GM18519 (cell line): ENCODE data around the gene SRPK1.

Source experiments
- ATAC-seq: cut with Tn5 transposase; IDR thresholded peaks from one replicate; pipeline ENCODE4 v1.9.1; 2021; ENCODE audit warnings: mild to moderate bottlenecking, moderate library complexity; ENCODE audit not compliant: unreplicated experiment, low FRiP score

SRPK1 gene

DNA sequence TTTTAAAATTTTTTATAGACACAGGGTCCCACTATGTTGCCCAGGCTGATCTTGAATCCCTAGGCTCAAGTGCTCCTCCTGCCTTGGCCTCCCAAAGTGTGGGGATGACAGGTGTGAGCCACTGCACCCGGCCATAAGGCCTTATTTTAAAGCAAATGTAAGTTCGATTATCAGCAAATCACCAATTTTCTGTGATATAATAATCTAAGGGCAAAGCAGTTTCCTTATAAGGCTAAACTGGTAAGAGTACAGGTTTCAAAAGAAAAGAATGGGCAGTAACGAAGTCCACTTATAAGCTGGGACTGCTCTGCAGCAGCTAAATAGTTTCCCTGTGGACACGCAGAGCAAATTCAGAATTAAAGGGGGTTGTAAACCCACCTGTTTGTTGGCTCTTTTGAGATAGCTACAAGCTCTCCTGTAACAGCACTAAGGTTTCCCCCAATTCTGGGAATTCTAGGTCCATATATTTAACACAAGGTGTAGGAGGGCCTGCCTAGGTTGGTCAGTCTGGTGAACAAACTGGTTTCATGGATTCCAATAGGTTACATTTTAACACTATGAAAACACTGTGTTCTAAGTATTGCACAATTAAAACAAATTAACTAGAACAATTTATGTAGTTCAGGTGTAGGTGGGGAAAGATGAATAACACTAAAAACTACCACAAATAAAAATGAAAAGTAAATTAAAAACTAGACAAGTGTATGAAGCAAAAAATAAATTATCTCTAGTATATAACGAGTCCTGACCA is 89.5 kb downstream of the SRPK1 start:
- no peak for ATAC-seq

DNA sequence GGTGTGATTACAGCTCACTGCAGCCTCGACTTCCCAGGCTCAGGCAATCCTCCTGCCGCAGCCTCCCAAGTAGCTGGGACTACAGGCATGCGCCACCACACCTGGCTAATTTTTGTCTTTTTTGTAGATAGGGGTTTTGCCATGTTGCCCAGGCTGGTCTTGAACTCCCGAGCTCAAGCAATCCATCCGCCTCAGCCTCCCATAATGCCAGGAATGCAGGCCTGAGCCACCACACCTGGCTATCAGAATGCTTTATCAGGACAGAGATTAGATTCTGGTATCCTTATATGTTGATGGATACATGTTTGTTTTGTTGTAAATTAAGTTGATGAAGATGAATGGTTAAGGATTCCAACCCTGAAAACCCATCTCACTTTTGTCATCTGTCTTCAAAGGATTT is 91.6 kb downstream of the SRPK1 start:
- ATAC-seq = no peak

DNA sequence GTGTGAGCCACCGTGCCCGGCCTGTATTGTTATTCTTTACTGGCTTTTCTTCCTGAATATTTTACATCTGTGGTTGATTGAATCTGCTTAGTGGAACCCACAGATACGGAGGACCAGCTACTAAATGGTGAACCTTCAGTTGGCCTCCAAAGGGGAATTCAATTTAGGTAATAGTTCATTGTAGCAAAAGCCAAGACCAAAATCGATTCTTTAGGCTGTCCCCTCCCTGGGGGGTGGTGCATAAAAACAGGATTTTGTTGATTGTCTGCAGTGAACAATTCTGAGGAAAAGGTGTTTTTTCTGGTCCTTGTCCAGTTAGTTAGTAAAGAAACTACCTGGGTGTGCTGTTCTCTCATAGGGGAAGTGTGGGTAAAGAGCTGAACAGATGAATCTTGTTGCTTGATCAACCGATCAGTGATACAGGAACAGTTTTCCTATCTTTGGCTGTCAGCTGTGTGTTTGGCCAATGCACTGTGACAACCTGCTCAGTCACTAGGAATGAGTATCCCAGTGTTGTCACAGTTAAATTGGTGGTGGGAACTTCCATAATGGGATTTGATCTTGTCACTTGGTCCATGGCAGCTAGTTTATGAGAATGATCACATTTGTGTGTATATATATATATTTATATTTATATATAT is 96.2 kb downstream of the SRPK1 start:
- ATAC-seq = no peak

DNA sequence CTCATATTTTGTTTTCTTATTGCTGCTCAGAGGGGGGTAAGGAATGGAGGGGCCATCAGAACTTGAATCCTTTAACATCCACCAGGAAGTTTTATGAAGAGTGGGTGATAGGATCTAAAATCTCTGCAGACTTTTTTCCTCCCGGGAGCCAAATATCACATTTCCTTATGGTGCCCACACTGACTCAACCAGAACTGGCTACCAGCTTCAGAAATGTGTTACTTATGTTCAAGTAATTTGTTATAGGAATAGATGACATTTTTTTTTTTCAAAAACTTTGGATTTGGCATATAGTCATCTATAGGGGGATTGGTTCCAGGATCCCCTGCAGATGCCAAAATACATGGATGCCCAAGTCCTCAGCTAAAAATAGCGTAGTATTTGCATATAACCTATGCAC is 97.3 kb downstream of the SRPK1 start:
- no peak for ATAC-seq

DNA sequence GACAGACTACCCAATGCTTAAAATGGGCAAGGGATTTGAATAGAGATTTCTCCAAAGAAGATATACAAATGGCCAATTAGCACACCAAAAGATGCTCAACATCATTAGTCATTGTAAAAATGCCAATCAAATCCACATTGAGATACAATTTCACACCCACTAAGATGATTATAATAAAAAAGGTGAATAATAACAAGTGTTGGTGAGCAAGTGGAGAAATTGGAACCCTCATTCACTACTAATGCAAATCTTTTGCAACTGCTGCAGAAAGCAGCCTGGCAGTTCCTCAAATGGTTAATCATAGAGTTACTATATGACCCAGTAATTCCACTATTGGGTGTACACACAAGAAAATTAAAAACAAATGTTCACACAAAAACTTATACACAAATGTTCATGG is 103.4 kb downstream of the SRPK1 start:
- ATAC-seq = no peak

DNA sequence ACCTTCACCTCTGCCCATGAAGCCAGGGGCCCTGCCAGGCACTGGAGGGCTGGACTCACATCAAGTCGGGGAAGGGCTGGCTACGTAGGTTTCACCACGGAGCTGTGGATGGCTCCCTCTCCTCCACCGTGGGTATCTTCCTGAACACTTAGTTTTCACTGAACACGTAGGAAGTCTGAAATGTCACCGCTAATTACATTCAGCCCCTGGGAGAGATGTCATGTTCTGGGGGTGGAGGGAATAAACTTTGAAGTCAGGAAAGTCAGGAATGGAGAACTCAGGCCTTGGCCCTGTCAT is 109.3 kb downstream of the SRPK1 start:
- ATAC-seq = no peak

DNA sequence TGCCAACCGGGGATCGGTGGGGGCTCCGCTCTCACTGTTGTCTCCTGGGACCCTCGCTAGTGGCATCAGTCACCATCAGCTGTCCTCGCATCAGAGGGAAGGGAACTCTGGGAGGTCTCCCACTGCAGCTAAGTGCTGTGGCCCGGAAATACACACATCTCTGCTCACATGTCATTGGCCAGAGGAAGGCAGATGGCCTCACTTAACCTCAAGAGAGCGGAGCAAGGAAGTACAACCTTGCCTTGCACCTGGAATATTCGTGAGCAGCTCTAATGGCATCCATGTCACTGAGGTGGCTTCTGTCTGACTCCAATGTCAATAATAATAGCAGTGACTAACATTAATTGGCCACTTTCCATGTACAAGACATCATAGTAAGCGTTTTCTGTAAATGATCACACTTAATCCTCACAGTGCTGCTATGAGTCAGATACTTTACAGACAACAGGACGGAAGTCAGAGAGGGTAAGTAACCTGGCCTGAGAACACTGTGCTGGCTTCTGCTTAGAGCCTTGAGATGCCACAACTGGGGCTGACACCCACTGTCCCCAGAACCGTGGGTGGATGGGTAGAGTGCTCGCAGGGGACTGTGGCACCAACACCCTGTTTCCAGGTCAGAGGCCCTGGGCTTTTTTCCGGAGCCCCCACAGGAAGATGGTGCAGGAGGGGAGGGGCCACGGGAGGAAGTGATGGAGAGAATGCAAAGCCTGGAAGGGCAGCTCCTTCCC is 109.8 kb downstream of the SRPK1 start:
- no peak for ATAC-seq

DNA sequence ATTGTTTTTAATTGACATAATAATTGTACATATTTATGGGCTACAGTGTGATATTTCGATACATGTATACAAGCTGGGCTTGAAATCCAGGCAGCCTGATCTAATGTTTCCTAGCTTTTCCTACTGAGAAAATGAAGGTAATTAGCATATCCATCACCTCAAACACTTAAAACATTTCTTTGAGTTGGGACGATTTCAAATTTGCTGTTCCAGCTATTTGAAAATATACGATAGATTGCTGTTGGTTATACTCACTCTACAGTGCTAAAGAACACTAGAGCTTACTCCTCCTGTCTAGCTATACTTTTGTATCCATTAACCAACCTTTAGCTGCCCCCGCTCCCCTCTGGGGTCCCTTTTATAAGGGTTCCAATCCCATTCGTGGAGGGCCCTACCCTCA is 111.1 kb downstream of the SRPK1 start:
- ATAC-seq = no peak

DNA sequence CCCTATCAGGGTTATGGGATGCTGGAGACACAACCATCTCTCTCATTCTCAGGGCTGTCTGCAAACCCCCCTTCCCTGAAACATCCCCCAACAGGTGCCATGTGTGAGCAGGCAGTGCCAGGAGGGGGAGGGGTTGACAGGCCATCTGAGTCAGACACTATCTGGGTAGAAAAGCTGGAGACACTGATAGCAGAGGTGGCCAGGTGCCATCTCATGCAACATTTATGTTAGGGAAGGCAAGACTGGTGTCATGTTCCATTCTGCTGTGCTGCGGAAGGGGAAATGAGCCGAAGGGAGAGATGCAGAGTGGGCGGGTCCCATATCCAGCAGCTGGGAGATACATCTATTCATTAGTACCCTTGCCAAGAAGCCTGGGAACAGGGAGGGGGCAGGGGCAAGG is 112.2 kb downstream of the SRPK1 start:
- no peak for ATAC-seq

DNA sequence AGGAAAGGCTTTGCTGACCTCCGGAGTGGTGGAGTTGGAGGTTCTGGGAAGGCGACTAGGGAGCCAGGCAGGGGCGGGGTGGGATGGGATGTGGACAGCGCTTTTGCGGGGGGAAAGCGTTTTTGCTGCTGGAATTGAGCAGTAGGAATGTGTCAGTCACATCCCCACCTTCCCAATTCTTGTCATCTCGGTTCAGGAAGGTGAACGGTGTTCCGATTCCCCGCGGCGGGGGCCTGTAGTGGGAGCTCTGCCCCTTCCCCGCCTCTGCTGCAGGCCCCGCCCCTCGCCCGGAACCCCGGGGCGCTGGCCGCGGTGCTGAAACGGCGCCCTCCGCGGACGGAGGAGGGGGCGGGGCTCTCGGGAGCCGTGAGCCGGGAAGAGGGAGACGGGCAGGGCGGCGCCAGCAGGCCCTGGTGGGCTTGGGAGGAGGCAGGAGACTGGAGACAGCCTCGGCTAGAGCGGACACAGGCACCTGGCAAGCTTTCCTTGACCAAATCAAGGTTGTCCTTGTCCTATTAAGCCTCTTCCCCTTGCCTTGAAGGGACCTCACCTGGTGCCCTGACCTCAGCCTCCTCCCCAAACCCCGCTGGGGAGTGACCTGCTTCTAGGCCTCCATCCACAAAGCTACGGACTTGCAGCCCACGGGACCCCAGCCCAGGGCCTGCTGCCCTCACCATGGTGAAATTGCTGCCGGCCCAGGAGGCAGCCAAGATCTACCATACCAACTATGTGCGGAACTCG is 115.7 kb downstream of the SRPK1 start, which contains the start of gene LHFPL5:
LHFPL5 (plus strand) TSS at position 357 of the 741 bp plus-strand sequence; CDS start at position 676, 319 bp downstream.
- ATAC-seq = no peak

DNA sequence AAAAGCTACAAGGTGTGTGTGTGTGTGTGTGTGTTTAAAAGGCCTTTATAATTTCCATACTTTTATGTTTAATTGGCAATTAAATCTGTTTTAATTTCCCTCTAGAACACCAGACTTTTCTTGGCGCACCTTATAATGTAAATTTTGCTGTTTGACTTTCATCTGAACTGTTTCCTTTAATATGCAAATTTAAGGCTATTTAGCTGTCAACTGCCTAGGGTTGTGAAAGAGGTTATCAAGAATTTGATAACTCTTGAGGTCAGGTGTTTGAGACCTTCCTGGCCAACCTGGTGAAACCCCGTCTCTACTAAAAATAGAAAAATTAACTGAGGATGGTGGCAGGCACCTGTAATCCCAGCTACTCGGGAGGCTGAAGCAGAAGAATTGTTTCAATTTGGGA is 119.8 kb downstream of the SRPK1 start:
- ATAC-seq = no peak

DNA sequence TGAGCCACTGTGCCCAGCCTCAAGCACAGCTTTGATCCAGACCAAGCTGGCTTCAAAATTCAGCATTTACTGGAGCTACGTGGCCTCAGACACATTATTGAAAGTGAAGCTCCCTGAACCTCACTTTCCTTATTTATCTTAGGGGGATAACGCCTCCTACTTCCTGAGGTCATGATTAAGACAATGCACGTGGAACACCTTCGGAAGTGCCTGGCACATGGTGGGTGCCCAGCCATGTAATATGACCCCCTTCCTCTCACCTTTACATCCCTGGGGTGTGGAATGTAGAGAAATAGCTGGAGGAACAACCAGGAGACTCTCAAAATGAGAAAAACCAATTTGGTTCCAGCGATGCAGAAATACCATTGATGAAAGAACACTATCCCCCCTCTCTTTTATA is 122.2 kb downstream of the SRPK1 start:
- ATAC-seq = no peak

DNA sequence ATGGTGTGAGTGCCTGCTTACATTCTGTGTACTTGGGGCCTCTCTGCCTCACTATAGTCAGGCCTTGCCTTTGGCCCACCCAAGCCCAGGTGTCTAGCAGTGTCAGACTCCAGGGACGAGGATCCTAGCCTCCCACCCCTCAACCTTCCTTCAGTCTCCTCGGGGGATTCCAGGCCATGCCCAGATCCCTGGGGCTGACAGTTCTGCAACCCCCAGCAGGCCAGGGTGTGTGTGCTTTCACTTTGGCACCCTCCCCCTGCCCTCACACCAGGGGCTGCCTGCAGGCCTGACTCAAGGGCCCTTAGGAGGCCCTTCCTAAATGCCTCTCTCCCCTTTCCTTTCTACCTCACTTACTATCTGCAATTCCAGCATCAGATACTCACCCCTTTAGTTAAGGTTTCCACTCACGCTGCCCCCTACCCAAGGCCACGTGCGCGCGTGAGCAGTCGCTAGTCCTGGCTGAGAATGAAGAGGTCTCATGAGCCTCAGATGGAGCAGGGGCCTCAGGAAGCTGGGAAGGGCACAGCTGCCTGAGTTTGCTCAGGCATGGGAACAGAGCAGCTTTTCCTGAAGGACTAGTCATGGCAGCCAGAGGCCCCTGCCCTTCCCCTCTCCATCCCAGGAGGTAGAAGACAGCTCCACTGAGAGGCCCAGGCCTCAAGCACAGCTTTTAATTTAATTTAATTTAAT is 122.9 kb downstream of the SRPK1 start:
- ATAC-seq = no peak

DNA sequence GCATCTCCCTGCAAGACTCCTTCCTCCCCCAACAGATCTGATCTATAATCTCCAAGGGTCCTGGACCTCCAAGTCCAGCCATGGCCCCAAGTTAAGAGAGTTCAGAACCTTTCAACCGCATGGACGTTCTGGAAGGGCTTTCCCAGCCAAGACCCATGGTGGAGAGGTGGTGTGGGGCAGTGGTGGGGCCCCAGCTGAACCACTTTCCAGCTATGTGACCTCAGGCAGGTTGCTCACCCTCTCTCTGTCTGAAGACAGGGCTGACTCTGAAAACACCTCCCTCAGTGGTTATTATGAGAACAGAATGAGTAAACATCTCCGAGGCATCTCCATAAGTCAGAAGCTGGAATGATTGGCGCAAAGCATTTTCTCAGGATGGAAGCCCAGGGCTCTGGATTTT is 124.7 kb downstream of the SRPK1 start:
- no peak for ATAC-seq

DNA sequence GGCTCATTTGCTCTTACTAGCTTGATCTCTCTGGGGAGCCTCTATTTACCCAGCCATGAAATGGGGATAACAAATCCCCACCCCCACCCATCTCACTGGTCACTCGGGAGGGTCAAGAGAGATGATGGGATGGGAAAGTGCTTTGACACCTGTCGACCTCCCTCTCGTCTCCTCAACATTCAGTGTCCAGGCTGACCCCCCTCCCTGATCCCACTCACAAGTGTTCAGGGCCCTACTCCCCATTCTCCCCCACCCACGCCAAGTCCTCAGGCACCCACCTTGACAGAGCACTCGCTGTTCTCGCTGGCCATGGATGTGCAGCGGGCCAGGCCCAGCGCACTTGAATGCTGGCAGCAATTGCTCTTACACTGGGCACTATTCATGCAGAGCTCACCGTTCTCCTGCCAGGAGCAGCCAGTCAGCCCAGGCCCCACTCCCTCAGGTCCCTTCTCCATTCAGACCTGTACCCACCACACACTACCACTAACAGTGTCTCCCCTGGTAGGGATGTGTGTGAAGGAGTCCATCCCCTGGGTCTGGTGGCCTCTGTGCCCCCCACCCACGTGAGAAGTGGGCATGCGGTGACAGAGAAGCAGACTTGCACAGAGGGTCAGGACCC is 125.3 kb downstream of the SRPK1 start:
- ATAC-seq = no peak

DNA sequence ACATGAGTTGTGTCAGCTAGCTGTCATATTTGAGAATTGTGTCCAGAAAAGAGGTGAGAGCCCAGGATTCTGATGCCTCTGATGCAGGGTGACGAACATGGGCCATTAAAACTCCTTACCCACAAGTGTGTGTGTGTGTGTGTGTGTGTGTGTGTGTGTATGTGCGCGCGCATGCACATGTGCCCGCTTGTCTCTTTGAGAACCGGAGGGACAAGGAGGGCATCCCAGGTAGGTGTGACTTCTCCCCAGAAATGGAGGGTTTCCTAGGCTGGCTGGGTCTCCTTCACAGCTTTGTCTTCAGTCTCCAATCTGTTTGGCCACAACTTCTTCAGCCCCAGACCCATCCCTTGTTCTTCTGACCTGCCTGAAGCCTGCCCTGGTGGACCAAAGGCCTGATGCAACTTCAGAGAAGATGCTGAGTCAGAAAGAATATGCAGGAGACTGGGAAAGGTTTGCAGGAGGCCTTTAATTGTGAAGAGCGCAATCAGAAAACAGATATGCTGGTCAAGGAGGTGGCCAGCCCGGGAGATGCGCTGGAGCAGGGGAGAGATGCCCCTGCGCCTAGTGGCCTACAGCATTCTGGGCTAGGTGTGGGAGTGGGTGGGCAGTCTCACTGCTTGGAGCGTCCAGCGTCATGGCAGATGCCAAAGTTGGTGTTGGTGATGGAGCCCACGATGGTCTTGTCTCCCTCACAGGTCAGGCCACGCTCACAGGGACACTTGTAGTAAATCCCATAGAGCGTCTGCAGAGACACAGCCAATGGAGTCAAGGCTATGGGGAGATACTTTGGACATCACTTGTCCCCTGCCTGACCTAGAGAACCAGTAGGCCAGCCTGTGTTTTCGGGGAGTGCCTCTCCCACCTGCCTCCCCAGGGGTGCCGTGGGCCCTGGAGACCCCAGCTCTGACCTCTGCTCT is 126.1 kb downstream of the SRPK1 start:
- ATAC-seq = no peak

DNA sequence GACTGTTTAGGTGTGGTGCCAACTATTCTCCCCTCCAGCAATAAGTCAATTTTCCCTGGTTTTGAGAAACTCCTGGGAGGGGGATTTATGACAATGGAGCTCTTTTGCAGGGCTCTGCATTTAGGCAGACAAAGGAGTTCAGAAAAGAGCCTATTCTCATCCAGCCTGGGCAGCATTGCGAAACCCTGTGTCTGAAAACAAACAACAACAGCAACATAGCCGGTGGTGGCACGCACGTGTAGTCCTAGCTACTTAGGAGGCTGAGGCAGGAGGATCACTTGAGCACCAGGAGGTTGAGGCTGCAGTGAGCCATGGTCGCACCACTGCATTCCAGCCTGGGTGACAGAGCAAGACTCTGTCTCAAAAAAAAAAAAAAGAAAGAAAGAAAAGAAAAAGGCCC is 130.2 kb downstream of the SRPK1 start:
- ATAC-seq = no peak

DNA sequence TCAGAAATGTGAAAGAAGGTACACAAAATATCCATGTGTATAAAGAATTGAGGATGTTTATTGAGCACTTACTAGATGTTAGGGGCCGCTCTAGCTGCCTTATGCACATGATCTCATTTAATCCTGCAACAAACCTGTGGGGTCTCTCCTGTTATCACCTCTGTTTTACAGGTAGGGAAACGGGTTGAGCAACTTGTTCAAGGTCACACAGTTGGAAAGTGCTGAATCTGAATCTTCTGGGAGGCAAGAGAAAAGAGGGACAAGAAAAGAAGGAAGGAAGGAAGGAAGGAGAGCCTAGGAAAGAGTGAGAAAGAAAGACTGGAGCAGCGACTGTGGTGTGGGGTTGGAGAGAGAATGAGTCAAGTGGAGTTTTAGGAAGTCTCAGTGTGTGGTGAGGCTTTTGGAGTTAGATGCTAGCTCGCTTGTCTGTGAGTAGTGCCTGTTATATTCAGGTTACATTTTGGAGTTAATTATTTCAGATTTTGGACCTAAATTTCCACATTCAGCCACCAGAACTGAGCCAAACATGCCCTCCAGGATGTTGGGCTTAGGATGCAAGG is 132.4 kb downstream of the SRPK1 start:
- no peak for ATAC-seq
